Large intestine (tissue), 3 donors: Measurements from ENCODE around the gene LIPM. TPM values are rescaled to one million over a fixed set of nuclear protein-coding genes. Genes with fewer than 3 reads are reported as not detected.

Experiments
- DNase-seq, 2 donors: peaks; one replicate each; pipeline versions ENCODE4 v3.0.0 to v3.0.0-alpha.2; 2013
- H3K27ac ChIP-seq: one replicate; pipeline ENCODE4 v1.5.1; 2013; ENCODE audit warnings: low read length
- H3K27me3 ChIP-seq: 2 replicates; pipeline ENCODE4 v1.6.1; 2013; ENCODE audit warnings: low read length; ENCODE audit not compliant: control insufficient read depth, insufficient read depth
- H3K36me3 ChIP-seq: 2 replicates; pipeline ENCODE4 v1.6.1; 2013; ENCODE audit warnings: low read length; ENCODE audit not compliant: control insufficient read depth, insufficient read depth
- H3K4me1 ChIP-seq: one replicate; pipeline ENCODE4 v1.6.1; 2013; ENCODE audit warnings: low read length; ENCODE audit not compliant: control insufficient read depth, insufficient read depth
- H3K4me3 ChIP-seq: one replicate; pipeline ENCODE4 v1.5.1; 2013; ENCODE audit warnings: low read length
- H3K9me3 ChIP-seq: one replicate; pipeline ENCODE4 v1.6.1; 2013; ENCODE audit warnings: mild to moderate bottlenecking, low read depth, low read length, moderate library complexity; ENCODE audit not compliant: control insufficient read depth
- WGBS: methylation state at CpG from one replicate; pipeline ENCODE4 v1.1.5; 2013; ENCODE audit warnings: low lambda C conversion rate; ENCODE audit not compliant: insufficient coverage; 5-methylcytosine and 5-hydroxymethylcytosine counted together
- polyA plus RNA-seq: library from polyadenylated mRNA; unstranded; fragments of 120-200 nt; gene quantifications from one replicate; pipeline ENCODE4 v1.2.1, GENCODE V29; 2013

Gene LIPM
- polyA plus RNA-seq, 1 donor, result 0.04 TPM

GRCh38 chr10:88781206-88781605 lies 21.3 kb upstream of the LIPM start:
- H3K4me1 ChIP-seq, result no peaks in the 10 kb centered on the region
- DNase-seq, result no peak
- no peaks in the 10 kb centered on the region for H3K36me3 ChIP-seq
- no peaks in the 10 kb centered on the region for H3K9me3 ChIP-seq
- WGBS, result no CpG with 5 or more reads among the region's 2 CpGs
- H3K27ac ChIP-seq, result no peak overlapping the region
- H3K27me3 ChIP-seq, result no peaks in the 10 kb centered on the region
- H3K4me3 ChIP-seq, result no peak overlapping the region

- WGBS, result 70% methylated on average over 3 of the region's 3 CpGs
- H3K36me3 ChIP-seq, result no peaks in the 10 kb centered on the region
- no peak for DNase-seq
Observed at GRCh38 chr10:88782222-88782621, 20.3 kb upstream of the LIPM start.

GRCh38 chr10:88783724-88784123 lies 18.8 kb upstream of the LIPM start:
- no peak overlapping the region for H3K27ac ChIP-seq
- WGBS, result 100% methylated on average over 1 of the region's 3 CpGs
- no peak for DNase-seq
- H3K36me3 ChIP-seq, result no peaks in the 10 kb centered on the region
- H3K4me1 ChIP-seq, result no peaks in the 10 kb centered on the region
- H3K27me3 ChIP-seq, result no peaks in the 10 kb centered on the region
- H3K4me3 ChIP-seq, result no peak overlapping the region
- H3K9me3 ChIP-seq, result no peaks in the 10 kb centered on the region

More at GRCh38 chr10:88782222-88782621, 20.3 kb upstream of the LIPM start:
- no peaks in the 10 kb centered on the region for H3K27me3 ChIP-seq
- H3K27ac ChIP-seq, result no peak overlapping the region
- H3K9me3 ChIP-seq, result no peaks in the 10 kb centered on the region
- no peak overlapping the region for H3K4me3 ChIP-seq
- no peaks in the 10 kb centered on the region for H3K4me1 ChIP-seq

- Histone ChIP-seq H3K27ac (no peak overlapping the region), H3K36me3 (no peaks in the 10 kb centered on the region), H3K4me3 (no peak overlapping the region), H3K4me1 (no peaks in the 10 kb centered on the region), H3K9me3 (no peaks in the 10 kb centered on the region), H3K27me3 (no peaks in the 10 kb centered on the region)
- no peak for DNase-seq
- no CpG with 5 or more reads among the region's 10 CpGs for WGBS
Observed at GRCh38 chr10:88786032-88786770, 16.3 kb upstream of the LIPM start.

- Histone ChIP-seq H3K27me3 (no peaks in the 10 kb centered on the region), H3K4me1 (no peaks in the 10 kb centered on the region), H3K27ac (no peak overlapping the region), H3K36me3 (no peaks in the 10 kb centered on the region), H3K4me3 (no peak overlapping the region), H3K9me3 (no peaks in the 10 kb centered on the region)
- DNase-seq, result no peak
- WGBS, result no CpG with 5 or more reads among the region's 5 CpGs
Observed at GRCh38 chr10:88787463-88787862, 15.1 kb upstream of the LIPM start.

GRCh38 chr10:88788924-88789323 lies 13.6 kb upstream of the LIPM start:
- H3K9me3 ChIP-seq, result no peaks in the 10 kb centered on the region
- H3K27ac ChIP-seq, result no peak overlapping the region
- DNase-seq, result no peak
- no peaks in the 10 kb centered on the region for H3K27me3 ChIP-seq
- H3K4me3 ChIP-seq, result no peak overlapping the region
- H3K36me3 ChIP-seq, result no peaks in the 10 kb centered on the region
- H3K4me1 ChIP-seq, result no peaks in the 10 kb centered on the region

GRCh38 chr10:88791924-88792323 lies 10.6 kb upstream of the LIPM start:
- no peaks in the 10 kb centered on the region for H3K4me1 ChIP-seq
- no peak overlapping the region for H3K4me3 ChIP-seq
- H3K36me3 ChIP-seq, result no peaks in the 10 kb centered on the region
- no CpG with 5 or more reads among the region's 2 CpGs for WGBS
- H3K27ac ChIP-seq, result no peak overlapping the region
- DNase-seq, result peak in 1 of 2 donors; percentile 4
- H3K9me3 ChIP-seq, result no peaks in the 10 kb centered on the region
- H3K27me3 ChIP-seq, result no peaks in the 10 kb centered on the region

- WGBS, result 86% methylated on average over 1 of the region's 4 CpGs
- Histone ChIP-seq H3K36me3 (no peaks in the 10 kb centered on the region), H3K4me3 (no peak overlapping the region), H3K4me1 (no peaks in the 10 kb centered on the region), H3K9me3 (no peaks in the 10 kb centered on the region), H3K27me3 (no peaks in the 10 kb centered on the region), H3K27ac (no peak overlapping the region)
- DNase-seq, result peak; percentile 10 to 54
Observed at GRCh38 chr10:88792661-88793060, 9.9 kb upstream of the LIPM start.

GRCh38 chr10:88793712-88794299 lies 8.7 kb upstream of the LIPM start:
- Histone ChIP-seq H3K27ac (no peak overlapping the region), H3K9me3 (no peaks in the 10 kb centered on the region), H3K4me3 (no peak overlapping the region), H3K4me1 (no peaks in the 10 kb centered on the region), H3K36me3 (no peaks in the 10 kb centered on the region), H3K27me3 (no peaks in the 10 kb centered on the region)
- 74% methylated on average over 2 of the region's 2 CpGs for WGBS
- DNase-seq, result no peak

- H3K9me3 ChIP-seq, result no peaks in the 10 kb centered on the region
- no peak overlapping the region for H3K4me3 ChIP-seq
- no peak for DNase-seq
- H3K4me1 ChIP-seq, result no peaks in the 10 kb centered on the region
- H3K36me3 ChIP-seq, result no peaks in the 10 kb centered on the region
- no peak overlapping the region for H3K27ac ChIP-seq
- no peaks in the 10 kb centered on the region for H3K27me3 ChIP-seq
- 71% methylated on average over 1 of the region's 1 CpG for WGBS
Observed at GRCh38 chr10:88794731-88795130, 7.8 kb upstream of the LIPM start.
